ENCODE measurements around the gene SH2D6. TPM values are rescaled to one million over a fixed set of nuclear protein-coding genes. Genes with fewer than 3 reads are reported as not detected.

SH2D6 gene
- total and polyA plus RNA-seq, 4 experiments from 2014 or later, result 1.5 to 1.6 TPM; not detected in 2

- Histone ChIP-seq H3K27ac (ENCODE audit: low read depth, low read length) (no peak overlapping the region), H3K27me3 (ENCODE audit: insufficient read depth, low read length) (no peaks in the 10 kb centered on the region), H3K4me1 (ENCODE audit: insufficient read depth, low read length) (peaks cover 19% of the 10 kb centered on the region), H3K9me3 (ENCODE audit: control insufficient read depth in 1 of 2, low read length in 2 of 2) (no peaks in the 10 kb centered on the region), H3K4me3 (ENCODE audit: low read length in 2 of 2) (no peak overlapping the region), H3K36me3 (ENCODE audit: insufficient read depth, low read length) (peaks cover 6% of the 10 kb centered on the region)
- no peak for DNase-seq
- Mint-ChIP-seq H3K27ac (peak overlapping the region in 1 of 7 donors; percentile 72), H3K9me3 (peaks cover 0 to 20% (median 7%) of the 10 kb centered on the region in 8 donors), H3K4me3 (no peak overlapping the region), H3K27me3 (no peaks in the 10 kb centered on the region), H3K36me3 (peaks cover 28 to 36% of the 10 kb centered on the region in 2 donors), H3K4me1 (peaks cover 8 to 15% (median 12%) of the 10 kb centered on the region in 4 donors)
- intact Hi-C loops (cut with micrococcal nuclease), result no loop called here
- ChIA-PET CTCF (ENCODE audit: partially characterized antibody) (interaction anchor here (1.1 kb wide), 1 partner anchor 148 kb away, joined by 3 read pairs; no protein-coding TSS in a partner anchor), POLR2A (ENCODE audit: partially characterized antibody) (interaction anchor here (1.3 kb wide), 1 partner anchor 137 kb away, joined by 3 read pairs; the partner anchor contains the start of gene MAT2A)
Observed at GRCh38 chr2:85401844-85402243, 16.7 kb upstream of the SH2D6 start.

- Mint-ChIP-seq H3K9me3 (peaks cover 0 to 20% (median 8%) of the 10 kb centered on the region in 8 donors), H3K27me3 (no peaks in the 10 kb centered on the region), H3K4me1 (peaks cover 31 to 43% (median 39%) of the 10 kb centered on the region in 4 donors), H3K36me3 (peaks cover 21 to 24% of the 10 kb centered on the region in 2 donors), H3K4me3 (peak overlapping the region; percentile 54 to 84 (median 70)), H3K27ac (peak overlapping the region; percentile 50 to 89 (median 80))
- Histone ChIP-seq H3K36me3 (ENCODE audit: insufficient read depth, low read length) (peaks cover 6% of the 10 kb centered on the region), H3K4me1 (ENCODE audit: insufficient read depth, low read length) (peaks cover 52% of the 10 kb centered on the region), H3K27ac (ENCODE audit: low read depth, low read length) (peak overlapping the region; percentile 17), H3K9me3 (ENCODE audit: control insufficient read depth in 1 of 2, low read length in 2 of 2) (no peaks in the 10 kb centered on the region), H3K27me3 (ENCODE audit: insufficient read depth, low read length) (no peaks in the 10 kb centered on the region), H3K4me3 (ENCODE audit: low read length in 2 of 2) (peak overlapping the region in 1 of 2 donors; percentile 39)
- POLR2A ChIA-PET (ENCODE audit: partially characterized antibody), result interaction anchor here (1.0 to 3.3 kb wide), 5 partner anchors 14 to 146 kb away, joined by 4 to 16 read pairs (median 4); partner anchors contain the start of genes ELMOD3, MAT2A, RETSAT and SH2D6
- DNase-seq, result peak; percentile 46 to 75 (median 60)
- intact Hi-C loops (cut with micrococcal nuclease), result no loop called here
- CTCF ChIA-PET (ENCODE audit: partially characterized antibody), result interaction anchor here (1.0 to 4.3 kb wide), 3 partner anchors 15 to 147 kb away, joined by 3 to 30 read pairs (median 4); partner anchors contain the start of gene SH2D6
Observed at GRCh38 chr2:85405201-85406059, 13.1 kb upstream of the SH2D6 start.

DNA sequence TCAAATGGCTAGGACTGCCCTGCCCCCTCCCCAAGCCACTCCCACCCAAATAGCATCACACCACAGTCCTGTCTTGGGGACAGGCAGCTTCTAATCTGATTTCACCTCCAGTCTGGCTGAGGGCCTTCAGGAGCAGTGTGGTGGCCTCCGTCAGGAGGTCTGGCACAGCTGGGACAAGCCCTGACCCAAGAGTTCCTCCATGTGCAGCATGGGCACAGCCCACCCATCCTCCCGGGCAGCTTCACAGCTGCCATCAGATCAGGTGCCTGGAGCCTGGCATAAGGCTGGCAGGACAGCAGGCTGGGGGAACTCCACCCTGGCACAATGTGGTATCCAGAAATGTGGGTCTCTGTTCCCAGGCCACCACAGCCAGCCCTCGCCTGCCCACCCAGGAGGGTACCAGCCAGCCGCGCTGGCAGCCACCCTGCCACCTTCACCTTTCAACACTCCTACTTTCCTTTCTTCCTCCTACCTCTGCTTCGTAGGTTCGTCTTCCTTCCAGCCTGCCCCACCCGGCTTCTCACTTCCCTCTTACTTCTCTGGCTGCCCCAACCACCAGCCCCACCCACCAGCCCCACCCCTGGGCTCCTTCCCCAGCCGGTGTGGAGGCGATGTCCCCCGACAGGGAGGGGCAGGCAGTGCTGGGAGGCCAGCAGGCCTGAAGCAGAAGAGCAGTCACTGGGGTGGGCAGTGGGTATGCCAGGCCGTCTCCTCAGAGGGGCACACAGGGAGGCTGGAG is 8.5 kb upstream of the SH2D6 start, which contains the start of gene CAPG:
TSS of gene CAPG (minus strand) at position 522 of the 739 bp plus-strand sequence. CDS start 8,221 bp downstream, outside the sequence.
- intact Hi-C loops (cut with micrococcal nuclease), result loop anchor here (2.0 kb wide), 1 partner anchor 55 kb away; the partner anchor contains the start of genes ELMOD3 and RETSAT
- peaks cover 62% of the 10 kb centered on the region for H3K4me1 ChIP-seq (ENCODE audit: insufficient read depth, low read length)
- H3K36me3 Mint-ChIP-seq, result peaks cover 0 to 8% of the 10 kb centered on the region in 2 donors
- no peaks in the 10 kb centered on the region for H3K9me3 ChIP-seq (ENCODE audit: control insufficient read depth in 1 of 2, low read length in 2 of 2)
- DNase-seq, result peak in 2 of 5 donors; percentile 25 to 34
- no peaks in the 10 kb centered on the region for H3K36me3 ChIP-seq (ENCODE audit: insufficient read depth, low read length)
- peak within 1 kb of the TSS; percentile 54 to 92 (median 85) for H3K27ac Mint-ChIP-seq
- H3K4me3 Mint-ChIP-seq, result peak within 1 kb of the TSS; percentile 86 to 90 (median 88)
- H3K4me1 Mint-ChIP-seq, result peaks cover 36 to 52% (median 44%) of the 10 kb centered on the region in 4 donors
- peak within 1 kb of the TSS; percentile 55 for H3K27ac ChIP-seq (ENCODE audit: low read depth, low read length)
- CTCF ChIA-PET (ENCODE audit: partially characterized antibody), result interaction anchor here (0.9 kb wide), 1 partner anchor 10 kb away, joined by 3 read pairs; no protein-coding TSS in a partner anchor
- H3K4me3 ChIP-seq (ENCODE audit: low read length in 2 of 2), result peak within 1 kb of the TSS; percentile 47 to 58
- no peaks in the 10 kb centered on the region for H3K27me3 Mint-ChIP-seq
- peaks cover 0 to 5% (median 3%) of the 10 kb centered on the region in 8 donors for H3K9me3 Mint-ChIP-seq
- H3K27me3 ChIP-seq (ENCODE audit: insufficient read depth, low read length), result no peaks in the 10 kb centered on the region
- POLR2A ChIA-PET (ENCODE audit: partially characterized antibody), result interaction anchor here (0.6 to 2.7 kb wide), 4 partner anchors 9 to 177 kb away, joined by 4 to 15 read pairs (median 13); partner anchors contain the start of genes MAT2A, SH2D6 and TGOLN2

- ChIA-PET POLR2A (ENCODE audit: partially characterized antibody) (interaction anchor here (2.4 kb wide), 1 partner anchor 8 kb away, joined by 15 read pairs; the partner anchor contains the start of gene SH2D6), CTCF (ENCODE audit: partially characterized antibody) (interaction anchor here (0.9 to 1.3 kb wide), 2 partner anchors 9 to 141 kb away, joined by 3 to 5 read pairs; no protein-coding TSS in a partner anchor)
- peak overlapping the region in 3 of 7 donors; percentile 43 to 92 (median 54) for H3K27ac Mint-ChIP-seq
- H3K4me3 Mint-ChIP-seq, result peak overlapping the region; percentile 86 to 90 (median 88)
- peaks cover 0 to 3% of the 10 kb centered on the region in 2 donors for H3K36me3 Mint-ChIP-seq
- H3K4me1 ChIP-seq (ENCODE audit: insufficient read depth, low read length), result peaks cover 54% of the 10 kb centered on the region
- H3K27ac ChIP-seq (ENCODE audit: low read depth, low read length), result no peak overlapping the region
- no peaks in the 10 kb centered on the region for H3K27me3 Mint-ChIP-seq
- intact Hi-C loops (cut with micrococcal nuclease), result no loop called here
- peaks cover 30 to 44% (median 37%) of the 10 kb centered on the region in 4 donors for H3K4me1 Mint-ChIP-seq
- peaks cover 0 to 2% (median 0%) of the 10 kb centered on the region in 8 donors for H3K9me3 Mint-ChIP-seq
- H3K9me3 ChIP-seq (ENCODE audit: control insufficient read depth in 1 of 2, low read length in 2 of 2), result no peaks in the 10 kb centered on the region
- no peak for DNase-seq
- peak overlapping the region in 1 of 2 donors; percentile 58 for H3K4me3 ChIP-seq (ENCODE audit: low read length in 2 of 2)
- no peaks in the 10 kb centered on the region for H3K36me3 ChIP-seq (ENCODE audit: insufficient read depth, low read length)
- H3K27me3 ChIP-seq (ENCODE audit: insufficient read depth, low read length), result no peaks in the 10 kb centered on the region
Observed at GRCh38 chr2:85410584-85411404, 7.7 kb upstream of the SH2D6 start.

DNA sequence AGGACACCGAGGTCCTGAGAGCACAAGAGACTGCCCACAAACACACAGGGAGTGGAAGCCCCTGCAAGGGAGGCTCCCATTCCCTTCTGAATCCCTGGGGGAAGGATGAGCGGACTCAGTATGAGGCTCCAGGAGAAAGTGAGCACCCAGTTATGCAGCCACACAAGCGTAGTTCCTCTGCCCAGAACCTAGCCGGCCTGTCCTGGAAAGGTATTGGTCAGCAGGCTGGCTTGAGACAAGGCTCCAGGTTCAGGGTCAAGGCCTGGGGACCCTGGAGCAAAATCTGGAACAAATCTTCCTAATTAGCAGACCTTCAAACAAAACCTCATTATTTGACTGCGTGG is 7.1 kb upstream of the SH2D6 start:
- Mint-ChIP-seq H3K9me3 (peaks cover 0 to 2% (median 0%) of the 10 kb centered on the region in 8 donors), H3K27ac (peak overlapping the region in 1 of 7 donors; percentile 54), H3K36me3 (peaks cover 0 to 3% of the 10 kb centered on the region in 2 donors), H3K27me3 (no peaks in the 10 kb centered on the region), H3K4me3 (peak overlapping the region in 6 of 8 donors; percentile 26 to 68 (median 47)), H3K4me1 (peaks cover 29 to 38% (median 34%) of the 10 kb centered on the region in 4 donors)
- ChIA-PET POLR2A (ENCODE audit: partially characterized antibody) (no interaction called here), CTCF (ENCODE audit: partially characterized antibody) (interaction anchor here (0.9 to 1.3 kb wide), 2 partner anchors 9 to 141 kb away, joined by 3 to 5 read pairs; no protein-coding TSS in a partner anchor)
- peaks cover 48% of the 10 kb centered on the region for H3K4me1 ChIP-seq (ENCODE audit: insufficient read depth, low read length)
- no peaks in the 10 kb centered on the region for H3K27me3 ChIP-seq (ENCODE audit: insufficient read depth, low read length)
- no peak for DNase-seq
- no peak overlapping the region for H3K4me3 ChIP-seq (ENCODE audit: low read length in 2 of 2)
- H3K36me3 ChIP-seq (ENCODE audit: insufficient read depth, low read length), result no peaks in the 10 kb centered on the region
- H3K9me3 ChIP-seq (ENCODE audit: control insufficient read depth in 1 of 2, low read length in 2 of 2), result no peaks in the 10 kb centered on the region
- H3K27ac ChIP-seq (ENCODE audit: low read depth, low read length), result no peak overlapping the region
- intact Hi-C loops (cut with micrococcal nuclease), result no loop called here
